Fibroblast of villous mesenchyme (primary cell): ENCODE data around the gene MAP3K1. TPM values are rescaled to one million over a fixed set of nuclear protein-coding genes. Genes with fewer than 3 reads are reported as not detected.
"Not testable (repeated sequence)": the region's sequence is repeated elsewhere in the genome, so short reads cannot be mapped to it uniquely, and the experiment has no call there.

Experiments used
- DNase-seq: peaks from one replicate; pipeline ENCODE4 v3.0.0-alpha.2; 2010; ENCODE audit warnings: low read depth
- H3K4me3 ChIP-seq: 2 replicates; pipeline ENCODE4 v1.5.1; 2011; ENCODE audit warnings: low read depth, mild to moderate bottlenecking, low read length
- CTCF ChIP-seq: IDR thresholded peaks from 2 replicates; pipeline ENCODE4 v1.5.1; 2012; ENCODE audit warnings: low read depth, mild to moderate bottlenecking, low read length; ENCODE audit not compliant: insufficient read depth
- total RNA-seq: library from RNA; depleted of rRNA; stranded (reverse); fragments of >200 nt; gene quantifications from 2 replicates; pipeline ENCODE4 v1.2.3, GENCODE V29; 2012

MAP3K1 gene
- total RNA-seq, result 7.7 and 9.5 TPM in 2 replicates

- DNase-seq, result peak; percentile 63
- TF ChIP-seq CTCF, result no peak
These were observed at the start of gene MAP3K1 for GRCh38 chr5:56814963-56815657. Gene MAP3K1, plus strand, starts transcription at chr5:56815549. Its CDS starts 25 bp downstream, at chr5:56815574.

GRCh38 chr5:56766926-56767325 is 48.4 kb upstream of the MAP3K1 start:
- H3K4me3 ChIP-seq, result no peak overlapping the region
- no peak for TF ChIP-seq CTCF
- DNase-seq, result no peak

More at GRCh38 chr5:56814963-56815657, at the start of gene MAP3K1:
- H3K4me3 ChIP-seq, result peak within 1 kb of the TSS; percentile 82

- no peak for TF ChIP-seq CTCF
- H3K4me3 ChIP-seq, result no peak overlapping the region
- DNase-seq, result no peak
These were observed 45.3 kb upstream of the MAP3K1 start for GRCh38 chr5:56769875-56770604.

GRCh38 chr5:56772767-56773166 is 42.6 kb upstream of the MAP3K1 start:
- no peak for TF ChIP-seq CTCF
- H3K4me3 ChIP-seq, result no peak overlapping the region
- no peak for DNase-seq

- H3K4me3 ChIP-seq, result no peak overlapping the region
- no peak for DNase-seq
- no peak for TF ChIP-seq CTCF
These were observed 40.4 kb upstream of the MAP3K1 start for GRCh38 chr5:56774957-56775356.

GRCh38 chr5:56776212-56776846 is 39.0 kb upstream of the MAP3K1 start:
- DNase-seq, result not testable (repeated sequence)

GRCh38 chr5:56783261-56783660 is 32.1 kb upstream of the MAP3K1 start:
- no peak overlapping the region for H3K4me3 ChIP-seq
- DNase-seq, result peak; percentile 15
- TF ChIP-seq CTCF, result no peak

More at GRCh38 chr5:56776212-56776846, 39.0 kb upstream of the MAP3K1 start:
- H3K4me3 ChIP-seq, result not testable (repeated sequence)
